Activated CD4-positive, alpha-beta memory T cell treated with anti-CD3 and anti-CD28 coated beads for 36 hours (primary cell): ENCODE measurements around the gene GALNT10. TPM values are rescaled to one million over a fixed set of nuclear protein-coding genes. Genes with fewer than 3 reads are reported as not detected.

Source experiments
- CTCF ChIA-PET: fragments of 350-600 bp; sonication (Branson Sonifier 250); formaldehyde crosslinking; loops from one replicate; lab custom pipeline; 2021; ENCODE audit warnings: antibody characterized with exemption, inconsistent platforms; lab: Charles Lee
- POLR2A ChIA-PET: fragments of 350-600 bp; sonication (Branson Sonifier 250); formaldehyde crosslinking; loops from one replicate; lab custom pipeline; 2021; ENCODE audit warnings: antibody characterized with exemption; lab: Charles Lee
- DNase-seq: peaks from one replicate; pipeline ENCODE4 v3.0.0-alpha.2; 2020
- H3K27ac Mint-ChIP-seq: one replicate; pipeline ENCODE4 v1.8.0; 2021; ENCODE audit warnings: mixed read lengths
- H3K27me3 Mint-ChIP-seq: one replicate; pipeline ENCODE4 v1.8.0; 2021; ENCODE audit warnings: mixed read lengths
- H3K36me3 Mint-ChIP-seq: one replicate; pipeline ENCODE4 v1.8.0; 2021; ENCODE audit warnings: mixed read lengths
- H3K4me1 Mint-ChIP-seq: one replicate; pipeline ENCODE4 v1.8.0; 2021; ENCODE audit warnings: low read depth, mixed read lengths
- H3K4me3 Mint-ChIP-seq: one replicate; pipeline ENCODE4 v1.8.0; 2021; ENCODE audit warnings: mild to moderate bottlenecking, mixed read lengths
- H3K9me3 Mint-ChIP-seq: one replicate; pipeline ENCODE4 v1.8.0; 2021; ENCODE audit warnings: mixed read lengths
- intact Hi-C: fragments of 100-400 bp; cut with micrococcal nuclease; formaldehyde crosslinking; loops from one replicate; pipeline ENCODE4 v1.15.1; 2023
- total RNA-seq, 2 experiments: library from RNA; stranded (reverse); gene quantifications; one replicate each; pipeline ENCODE4 v1.2.3, GENCODE V29; 2021

The GALNT10 gene
- total RNA-seq, 2 experiments from 2014 or later, result 23.8 to 26.9 TPM

DNA sequence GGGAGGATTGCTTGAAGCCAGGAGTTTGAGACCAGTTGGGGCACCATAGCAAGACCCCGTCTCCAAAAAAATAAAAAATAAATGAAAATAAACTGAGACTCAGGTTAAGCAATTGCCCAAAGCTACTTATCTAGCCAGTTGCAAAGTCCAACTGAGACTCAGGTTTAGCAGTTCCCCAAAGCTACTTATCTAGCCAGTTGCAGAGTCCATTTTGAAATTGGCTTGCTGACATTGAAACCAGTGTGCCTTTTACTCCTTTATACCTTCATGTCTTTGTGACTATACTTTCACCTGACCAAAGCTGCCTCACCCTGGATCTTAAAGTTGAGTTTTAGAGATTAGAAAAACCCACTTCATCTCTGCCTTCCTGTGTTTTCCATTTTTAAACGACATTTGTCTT is 66.5 kb downstream of the GALNT10 start:
- Mint-ChIP-seq H3K27ac (no peak overlapping the region), H3K4me1 (peaks cover 3% of the 10 kb centered on the region), H3K27me3 (no peaks in the 10 kb centered on the region), H3K9me3 (peaks cover 7% of the 10 kb centered on the region), H3K36me3 (peaks cover 31% of the 10 kb centered on the region), H3K4me3 (no peak overlapping the region)
- ChIA-PET CTCF (no interaction called here), POLR2A (interaction anchor here (0.9 kb wide), 1 partner anchor 14 kb away, joined by 3 read pairs; no protein-coding TSS in a partner anchor)
- no peak for DNase-seq
- intact Hi-C loops, result no loop called here

DNA sequence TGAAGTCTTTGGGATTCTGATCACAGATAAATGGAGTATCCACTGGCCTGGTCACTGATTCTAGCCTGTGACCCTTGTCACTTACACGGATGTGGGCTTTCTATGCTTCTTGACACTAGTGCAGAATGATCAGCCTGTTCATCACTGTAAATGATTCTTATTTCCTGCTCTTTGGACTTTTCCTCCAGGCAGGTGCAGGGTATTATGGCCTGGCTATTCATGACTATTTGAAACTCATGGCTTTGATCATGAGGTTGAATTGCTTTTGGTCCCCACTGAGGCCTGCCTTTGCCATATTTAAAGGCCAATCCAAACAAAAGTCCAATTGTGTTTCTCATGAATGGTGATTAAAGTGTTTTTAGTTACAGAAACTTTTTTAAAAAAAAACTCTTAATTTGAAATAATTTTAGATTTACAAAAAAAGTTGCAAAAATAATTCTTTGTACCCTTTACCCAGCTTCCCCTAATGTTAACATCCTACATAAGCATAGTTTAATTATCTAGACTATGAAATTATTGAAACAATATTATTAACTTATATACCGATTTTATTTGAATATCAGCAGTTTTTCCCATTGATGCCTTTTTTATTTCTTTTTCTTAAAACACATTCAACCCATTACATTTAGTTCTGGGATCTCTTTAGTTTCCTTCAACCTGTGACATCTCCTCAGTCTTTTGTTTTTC is 68.1 kb downstream of the GALNT10 start:
- DNase-seq, result no peak
- intact Hi-C loops, result no loop called here
- Mint-ChIP-seq H3K4me3 (no peak overlapping the region), H3K27ac (no peak overlapping the region), H3K36me3 (peaks cover 26% of the 10 kb centered on the region), H3K4me1 (peaks cover 2% of the 10 kb centered on the region), H3K27me3 (no peaks in the 10 kb centered on the region), H3K9me3 (no peaks in the 10 kb centered on the region)
- ChIA-PET CTCF (no interaction called here), POLR2A (no interaction called here)

DNA sequence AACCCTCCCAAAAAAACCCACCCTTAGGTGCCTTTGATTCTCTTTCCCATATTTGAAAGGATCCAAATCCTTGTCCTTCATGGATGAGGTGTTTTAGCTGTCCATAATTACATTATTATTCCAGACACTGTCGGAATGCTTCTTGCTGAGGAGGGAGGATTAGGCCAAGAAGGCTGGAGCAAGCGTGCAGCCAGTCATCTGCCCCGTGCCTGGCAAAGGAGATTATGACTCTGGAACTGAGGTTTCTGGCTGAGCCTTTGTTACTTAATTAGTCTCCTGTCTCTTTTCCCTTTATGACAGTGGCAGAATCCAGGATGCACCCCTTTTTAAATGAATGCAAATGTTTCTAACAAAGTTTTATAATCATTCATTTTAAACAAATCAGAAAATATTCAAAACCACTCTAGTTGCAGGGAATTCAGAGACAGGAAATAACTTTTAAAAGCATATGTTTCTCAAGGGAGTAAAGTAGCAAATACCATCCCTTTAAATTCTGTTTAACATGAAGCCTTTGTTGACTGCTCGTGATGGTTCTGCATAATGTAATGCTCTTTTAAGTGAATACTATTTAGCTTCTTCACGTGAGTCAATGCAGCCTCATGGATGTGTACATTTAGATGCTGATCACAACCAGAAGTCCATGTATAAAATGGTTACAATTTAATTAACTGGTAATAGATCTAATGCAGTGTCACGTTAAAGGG is 69.8 kb downstream of the GALNT10 start:
- DNase-seq, result no peak
- no peak overlapping the region for H3K27ac Mint-ChIP-seq
- POLR2A ChIA-PET, result no interaction called here

DNA sequence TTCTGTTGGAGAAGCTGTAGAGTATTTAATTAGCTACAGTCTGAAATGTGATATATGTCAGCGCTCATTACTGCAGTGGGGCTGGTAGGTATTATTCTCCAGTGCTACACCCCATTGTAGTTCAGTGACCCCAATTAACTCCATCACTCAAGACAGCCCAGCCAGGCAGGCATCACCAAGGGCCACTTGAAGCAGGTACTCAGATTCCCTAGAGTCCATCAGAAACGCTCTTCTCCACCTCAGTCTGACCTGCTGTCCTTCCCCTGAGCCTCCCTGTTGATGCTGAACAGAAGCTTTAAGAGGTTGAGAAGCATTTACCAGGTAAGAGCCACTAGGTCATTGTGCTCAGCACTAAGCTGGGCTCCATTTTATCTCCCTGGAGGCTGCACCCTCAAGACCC is 71.8 kb downstream of the GALNT10 start:
- peaks cover 11% of the 10 kb centered on the region for H3K36me3 Mint-ChIP-seq
- H3K27me3 Mint-ChIP-seq, result no peaks in the 10 kb centered on the region
- POLR2A ChIA-PET, result no interaction called here
- H3K4me3 Mint-ChIP-seq, result no peak overlapping the region
- no peak for DNase-seq
- no peak overlapping the region for H3K27ac Mint-ChIP-seq
- no peaks in the 10 kb centered on the region for H3K9me3 Mint-ChIP-seq
- intact Hi-C loops, result no loop called here
- no peaks in the 10 kb centered on the region for H3K4me1 Mint-ChIP-seq
- CTCF ChIA-PET, result interaction anchor here (0.6 to 1.1 kb wide), 2 partner anchors 41 to 188 kb away, joined by 3 read pairs; no protein-coding TSS in a partner anchor

More for the DNA sequence above, 69.8 kb downstream of the GALNT10 start:
- Mint-ChIP-seq H3K4me1 (no peaks in the 10 kb centered on the region), H3K27me3 (no peaks in the 10 kb centered on the region), H3K4me3 (no peak overlapping the region), H3K36me3 (peaks cover 10% of the 10 kb centered on the region), H3K9me3 (no peaks in the 10 kb centered on the region)
- intact Hi-C loops, result no loop called here
- CTCF ChIA-PET, result no interaction called here

DNA sequence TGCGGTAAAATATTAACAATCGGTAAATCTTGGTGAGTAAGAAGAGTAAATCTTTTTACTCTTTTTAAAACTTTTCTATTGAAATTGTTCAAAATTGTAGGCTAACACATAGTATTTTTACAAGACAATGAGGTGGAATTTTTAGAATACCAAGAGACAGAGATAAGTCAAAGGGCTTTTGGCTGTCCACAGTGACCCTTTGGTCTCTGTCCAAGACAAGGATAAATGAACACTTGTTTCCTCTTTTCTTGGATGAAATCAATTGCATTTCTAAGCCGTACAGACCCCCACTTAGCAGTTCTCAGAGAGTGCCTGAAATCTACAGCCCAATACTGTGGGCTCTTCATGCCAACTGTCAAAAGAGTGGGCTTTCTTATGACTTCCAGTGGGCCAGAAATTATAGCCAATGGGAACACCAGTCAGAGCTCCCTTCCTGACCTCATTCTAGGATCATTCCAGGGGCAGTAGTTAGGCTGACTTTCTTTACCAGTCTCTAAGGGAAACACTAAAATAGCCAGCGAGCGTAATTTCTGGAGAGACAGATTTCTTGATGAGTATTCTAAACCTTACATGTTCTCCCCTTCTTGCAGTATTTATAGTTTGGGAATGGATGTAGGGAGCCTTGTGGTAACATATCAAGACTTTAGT is 74.1 kb downstream of the GALNT10 start:
- CTCF ChIA-PET, result no interaction called here
- H3K4me3 Mint-ChIP-seq, result no peak overlapping the region
- H3K27ac Mint-ChIP-seq, result no peak overlapping the region
- H3K4me1 Mint-ChIP-seq, result no peaks in the 10 kb centered on the region
- POLR2A ChIA-PET, result no interaction called here
- intact Hi-C loops, result no loop called here
- no peaks in the 10 kb centered on the region for H3K27me3 Mint-ChIP-seq
- peaks cover 8% of the 10 kb centered on the region for H3K36me3 Mint-ChIP-seq
- DNase-seq, result no peak
- no peaks in the 10 kb centered on the region for H3K9me3 Mint-ChIP-seq

DNA sequence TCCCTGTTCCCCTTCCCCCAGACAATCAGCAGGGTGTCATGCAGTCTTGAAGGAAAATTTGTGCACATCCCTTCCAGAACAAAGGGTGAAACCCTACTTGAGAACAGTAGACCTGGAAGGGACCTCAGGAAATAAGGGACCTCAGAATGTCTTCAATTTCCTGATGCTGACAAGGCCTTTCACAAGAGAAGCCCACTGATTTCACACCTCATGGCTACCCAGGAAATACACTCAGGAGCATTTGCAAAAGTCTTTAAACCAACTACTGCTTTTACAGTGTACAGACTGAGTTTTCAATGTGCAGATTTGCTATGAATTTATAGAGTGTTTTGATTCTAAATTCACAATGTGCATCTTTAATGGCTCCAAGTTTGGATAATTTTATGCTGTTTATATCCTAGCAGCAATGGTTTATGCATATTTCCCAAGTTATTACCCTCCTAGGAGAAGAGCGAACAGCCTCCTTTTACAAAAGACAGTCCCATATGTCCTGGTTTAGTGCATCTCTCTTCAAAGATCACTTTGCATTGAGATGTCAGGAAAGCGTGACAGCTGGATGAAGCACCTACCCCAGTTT is 74.8 kb downstream of the GALNT10 start:
- no peak overlapping the region for H3K27ac Mint-ChIP-seq
- no peaks in the 10 kb centered on the region for H3K9me3 Mint-ChIP-seq
- no peaks in the 10 kb centered on the region for H3K4me1 Mint-ChIP-seq
- CTCF ChIA-PET, result no interaction called here
- H3K4me3 Mint-ChIP-seq, result no peak overlapping the region
- peaks cover 8% of the 10 kb centered on the region for H3K36me3 Mint-ChIP-seq
- no peak for DNase-seq
- intact Hi-C loops, result no loop called here
- POLR2A ChIA-PET, result no interaction called here
- no peaks in the 10 kb centered on the region for H3K27me3 Mint-ChIP-seq

DNA sequence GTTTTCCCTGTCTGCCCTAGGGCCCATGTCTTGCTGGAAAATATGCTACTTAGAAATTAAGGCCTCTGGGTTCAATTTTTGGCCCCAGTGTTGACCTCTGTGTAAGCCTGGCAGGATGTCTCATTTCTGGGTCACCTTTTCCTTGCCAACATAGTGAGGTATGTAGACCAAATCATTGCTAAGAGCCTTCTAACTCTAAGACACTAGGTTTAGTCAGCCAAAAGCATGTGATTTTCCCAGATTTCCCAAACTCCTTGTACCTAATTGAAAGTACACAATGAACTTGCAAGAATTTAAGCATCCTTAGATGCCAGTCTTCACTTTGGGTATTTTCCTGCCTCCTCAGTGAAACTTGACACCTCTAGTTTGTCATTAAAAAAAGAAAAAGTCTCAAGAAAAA is 77.0 kb downstream of the GALNT10 start:
- ChIA-PET CTCF (no interaction called here), POLR2A (no interaction called here)
- Mint-ChIP-seq H3K27me3 (no peaks in the 10 kb centered on the region), H3K9me3 (no peaks in the 10 kb centered on the region), H3K36me3 (peaks cover 6% of the 10 kb centered on the region), H3K4me3 (no peak overlapping the region), H3K4me1 (peaks cover 9% of the 10 kb centered on the region), H3K27ac (no peak overlapping the region)
- no peak for DNase-seq
- intact Hi-C loops, result no loop called here

DNA sequence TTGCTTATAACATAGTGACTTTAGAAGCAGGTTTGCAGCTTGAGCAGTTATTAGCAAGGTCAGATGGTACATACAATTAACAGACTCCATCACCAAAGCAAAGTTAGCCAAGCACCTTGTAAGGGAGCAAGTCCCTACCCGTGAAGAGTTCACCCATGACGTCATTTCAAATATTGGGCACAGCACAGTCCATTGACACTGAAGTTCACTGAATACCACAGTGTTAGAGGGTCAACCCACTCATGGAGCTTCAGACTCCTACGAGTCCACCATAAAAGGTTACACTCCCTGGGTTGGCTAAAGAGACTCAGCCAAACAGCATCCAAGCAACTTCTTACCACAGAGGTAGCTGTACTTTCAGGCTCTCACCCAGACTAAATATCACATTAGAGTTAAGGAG is 77.5 kb downstream of the GALNT10 start:
- Mint-ChIP-seq H3K27me3 (no peaks in the 10 kb centered on the region), H3K9me3 (no peaks in the 10 kb centered on the region), H3K27ac (no peak overlapping the region), H3K4me1 (peaks cover 14% of the 10 kb centered on the region), H3K36me3 (peaks cover 1% of the 10 kb centered on the region), H3K4me3 (no peak overlapping the region)
- ChIA-PET CTCF (no interaction called here), POLR2A (no interaction called here)
- intact Hi-C loops, result no loop called here
- no peak for DNase-seq

DNA sequence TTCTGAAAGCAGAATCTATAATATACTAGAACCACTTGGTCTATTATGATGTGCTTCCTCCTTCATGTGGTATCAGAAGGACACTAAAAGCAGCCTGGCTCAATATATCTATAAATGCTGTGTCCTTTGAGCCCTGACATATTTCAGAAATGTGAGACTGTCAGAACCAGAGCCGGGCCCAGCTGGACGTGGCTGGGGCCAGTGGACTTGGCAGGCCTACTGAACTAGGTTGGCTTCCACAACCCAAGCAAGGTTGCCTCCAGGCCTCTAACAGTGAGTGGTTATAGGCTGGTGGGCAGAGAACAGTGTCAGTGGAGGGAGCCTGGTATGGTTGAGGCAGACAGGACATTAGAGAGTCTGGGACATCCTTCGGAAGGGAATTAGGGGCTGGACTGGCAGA is 78.9 kb downstream of the GALNT10 start:
- DNase-seq, result no peak
- Mint-ChIP-seq H3K4me3 (no peak overlapping the region), H3K27ac (no peak overlapping the region), H3K36me3 (peaks cover 1% of the 10 kb centered on the region), H3K4me1 (peaks cover 18% of the 10 kb centered on the region), H3K9me3 (no peaks in the 10 kb centered on the region), H3K27me3 (no peaks in the 10 kb centered on the region)
- ChIA-PET POLR2A (no interaction called here), CTCF (no interaction called here)
- intact Hi-C loops, result no loop called here

DNA sequence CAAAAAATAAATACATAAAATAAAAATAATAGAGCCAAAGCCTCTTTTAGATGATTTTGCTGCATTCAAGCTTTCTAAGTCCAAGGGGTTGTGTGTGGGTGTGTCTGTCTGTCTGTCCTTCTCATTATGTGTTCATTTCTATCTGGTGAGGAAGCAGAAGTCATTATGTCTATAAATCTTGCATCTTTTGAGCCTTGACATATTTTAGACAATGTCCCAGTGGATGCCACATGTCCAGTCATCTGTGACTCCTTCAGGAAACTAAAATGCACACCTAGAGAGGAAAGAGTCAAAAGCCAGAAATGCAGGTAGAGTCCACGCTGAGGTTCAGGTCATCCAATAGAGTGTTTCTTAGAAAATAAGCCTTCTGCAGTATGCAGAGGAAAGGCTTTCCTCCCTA is 80.9 kb downstream of the GALNT10 start:
- POLR2A ChIA-PET, result no interaction called here
- no peak overlapping the region for H3K4me3 Mint-ChIP-seq
- no peaks in the 10 kb centered on the region for H3K9me3 Mint-ChIP-seq
- intact Hi-C loops, result no loop called here
- no peaks in the 10 kb centered on the region for H3K36me3 Mint-ChIP-seq
- CTCF ChIA-PET, result interaction anchor here (0.7 to 1.0 kb wide), 3 partner anchors 35 to 91 kb away, joined by 3 read pairs; partner anchors contain the start of gene GALNT10
- H3K27me3 Mint-ChIP-seq, result no peaks in the 10 kb centered on the region
- H3K27ac Mint-ChIP-seq, result no peak overlapping the region
- DNase-seq, result no peak
- H3K4me1 Mint-ChIP-seq, result peaks cover 23% of the 10 kb centered on the region

DNA sequence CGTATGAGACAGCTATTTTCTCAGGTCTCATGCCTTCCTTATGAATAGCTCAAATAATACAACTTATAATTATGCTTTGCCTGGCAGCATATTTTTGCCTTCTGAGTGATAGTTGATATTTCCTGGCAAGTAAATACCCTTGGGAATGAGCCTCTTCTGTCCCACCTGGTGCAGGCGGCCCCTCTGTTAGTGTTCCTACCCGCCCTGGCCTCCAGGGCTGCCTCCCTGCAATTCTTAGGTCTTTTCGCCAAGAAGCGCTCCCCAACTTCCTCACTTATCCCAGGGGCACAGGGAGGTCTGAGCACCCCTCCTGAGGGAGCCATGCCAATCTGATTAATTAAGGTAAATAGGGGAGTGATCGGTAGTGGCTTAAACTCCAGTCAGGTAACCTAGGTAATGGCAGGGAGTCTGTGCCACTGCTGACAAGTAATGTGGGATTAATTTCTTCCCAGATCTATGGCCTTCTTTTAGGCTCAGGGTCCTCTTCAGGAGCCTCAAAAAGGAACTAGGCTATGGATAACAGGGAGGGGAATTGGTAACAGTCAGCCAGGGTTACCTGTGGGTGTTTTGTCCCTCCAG is 81.5 kb downstream of the GALNT10 start:
- DNase-seq, result no peak
- Mint-ChIP-seq H3K4me1 (peaks cover 29% of the 10 kb centered on the region), H3K36me3 (no peaks in the 10 kb centered on the region), H3K27me3 (no peaks in the 10 kb centered on the region), H3K27ac (no peak overlapping the region), H3K4me3 (no peak overlapping the region), H3K9me3 (no peaks in the 10 kb centered on the region)
- ChIA-PET POLR2A (no interaction called here), CTCF (interaction anchor here (0.7 to 1.0 kb wide), 3 partner anchors 35 to 92 kb away, joined by 3 read pairs; partner anchors contain the start of gene GALNT10)
- intact Hi-C loops, result no loop called here
